Measurements from ENCODE around the gene ACTL7A.

DNA sequence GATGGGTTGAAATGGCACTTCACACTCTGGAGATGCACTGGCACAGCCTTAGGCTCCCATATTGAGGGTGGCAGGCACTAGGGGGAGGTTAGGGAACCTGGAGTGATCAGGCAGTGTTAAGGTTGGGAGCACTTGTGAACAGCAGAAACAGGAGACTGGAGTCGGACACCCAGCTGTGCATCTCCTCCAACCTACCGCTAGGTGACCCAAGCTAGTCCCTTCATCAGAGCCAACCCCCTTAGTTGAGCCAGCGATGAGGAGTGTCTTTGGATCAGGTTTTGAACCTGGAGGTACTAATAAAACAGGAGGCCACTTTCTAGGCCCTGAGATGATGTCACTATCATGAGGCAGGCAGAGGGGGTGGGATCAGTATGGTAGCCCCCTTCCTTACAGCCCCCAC lies 8.0 kb upstream of the ACTL7A start:
- TF ChIP-seq, protein P1, sequence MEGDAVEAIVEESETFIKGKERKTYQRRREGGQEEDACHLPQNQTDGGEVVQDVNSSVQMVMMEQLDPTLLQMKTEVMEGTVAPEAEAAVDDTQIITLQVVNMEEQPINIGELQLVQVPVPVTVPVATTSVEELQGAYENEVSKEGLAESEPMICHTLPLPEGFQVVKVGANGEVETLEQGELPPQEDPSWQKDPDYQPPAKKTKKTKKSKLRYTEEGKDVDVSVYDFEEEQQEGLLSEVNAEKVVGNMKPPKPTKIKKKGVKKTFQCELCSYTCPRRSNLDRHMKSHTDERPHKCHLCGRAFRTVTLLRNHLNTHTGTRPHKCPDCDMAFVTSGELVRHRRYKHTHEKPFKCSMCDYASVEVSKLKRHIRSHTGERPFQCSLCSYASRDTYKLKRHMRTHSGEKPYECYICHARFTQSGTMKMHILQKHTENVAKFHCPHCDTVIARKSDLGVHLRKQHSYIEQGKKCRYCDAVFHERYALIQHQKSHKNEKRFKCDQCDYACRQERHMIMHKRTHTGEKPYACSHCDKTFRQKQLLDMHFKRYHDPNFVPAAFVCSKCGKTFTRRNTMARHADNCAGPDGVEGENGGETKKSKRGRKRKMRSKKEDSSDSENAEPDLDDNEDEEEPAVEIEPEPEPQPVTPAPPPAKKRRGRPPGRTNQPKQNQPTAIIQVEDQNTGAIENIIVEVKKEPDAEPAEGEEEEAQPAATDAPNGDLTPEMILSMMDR (IDR thresholded peaks at IDR 0.05) = no peak
- TF ChIP-seq EP300 (IDR thresholded peaks at IDR 0.05) (no peak), POLR2AphosphoS5 (IDR thresholded peaks at IDR 0.05) (no peak), POLR2A (IDR thresholded peaks at IDR 0.05) (no peak)
